Fibroblast of skin of right quadriceps (primary cell): ENCODE measurements around the gene CLNS1A.
A peak's percentile ranks its signal among the peaks of the same experiment; 100 is the strongest.
"Not testable (repeated sequence)": the region's sequence is repeated elsewhere in the genome, so short reads cannot be mapped to it uniquely, and the experiment has no call there.

Experiments
- DNase-seq: peaks from one replicate; pipeline ENCODE4 v3.0.0-alpha.2; 2013

The CLNS1A gene

GRCh38 chr11:77617892-77618291 is 19.7 kb downstream of the CLNS1A start:
- peak; percentile 61 for DNase-seq

DNA sequence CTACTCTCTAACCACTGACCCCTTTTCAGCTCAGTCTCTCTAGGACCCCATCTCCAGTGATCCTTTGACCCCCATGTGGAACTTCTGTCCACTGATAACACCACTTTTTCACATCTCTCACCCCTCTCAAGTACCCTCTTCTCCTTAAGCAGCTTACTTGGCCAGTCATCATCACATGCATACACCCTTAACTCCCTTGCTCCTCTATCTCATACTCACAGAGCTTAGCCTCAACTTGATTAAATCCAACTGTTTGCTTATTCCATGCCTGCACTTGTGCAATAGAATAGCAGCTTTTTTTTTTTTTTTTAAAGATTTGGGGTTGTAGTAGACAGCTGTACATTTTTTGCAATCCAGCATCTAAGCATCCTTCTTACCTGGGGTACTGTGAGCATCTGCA is 25.7 kb downstream of the CLNS1A start:
- no peak for DNase-seq

- DNase-seq: no peak
Observed at GRCh38 chr11:77609234-77609633, 28.4 kb downstream of the CLNS1A start.

DNA sequence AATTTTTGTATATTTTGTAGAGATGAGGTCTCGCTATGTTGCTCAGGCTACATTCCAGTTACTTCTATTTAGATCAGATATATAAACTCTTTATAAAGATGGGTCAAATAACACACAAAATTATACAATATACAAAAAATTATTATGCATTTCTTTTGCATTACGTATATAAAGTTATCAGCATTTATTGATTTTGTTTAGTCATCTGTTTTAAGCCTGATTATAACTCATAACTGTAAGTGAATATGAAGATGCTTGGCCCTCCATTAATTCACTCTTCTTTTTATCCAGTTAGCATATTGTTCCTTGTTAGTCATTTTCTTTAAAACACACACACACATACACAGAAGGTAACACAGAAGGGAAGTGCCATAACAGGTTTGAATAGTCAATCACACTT is 33.3 kb downstream of the CLNS1A start:
- no peak for DNase-seq

DNA sequence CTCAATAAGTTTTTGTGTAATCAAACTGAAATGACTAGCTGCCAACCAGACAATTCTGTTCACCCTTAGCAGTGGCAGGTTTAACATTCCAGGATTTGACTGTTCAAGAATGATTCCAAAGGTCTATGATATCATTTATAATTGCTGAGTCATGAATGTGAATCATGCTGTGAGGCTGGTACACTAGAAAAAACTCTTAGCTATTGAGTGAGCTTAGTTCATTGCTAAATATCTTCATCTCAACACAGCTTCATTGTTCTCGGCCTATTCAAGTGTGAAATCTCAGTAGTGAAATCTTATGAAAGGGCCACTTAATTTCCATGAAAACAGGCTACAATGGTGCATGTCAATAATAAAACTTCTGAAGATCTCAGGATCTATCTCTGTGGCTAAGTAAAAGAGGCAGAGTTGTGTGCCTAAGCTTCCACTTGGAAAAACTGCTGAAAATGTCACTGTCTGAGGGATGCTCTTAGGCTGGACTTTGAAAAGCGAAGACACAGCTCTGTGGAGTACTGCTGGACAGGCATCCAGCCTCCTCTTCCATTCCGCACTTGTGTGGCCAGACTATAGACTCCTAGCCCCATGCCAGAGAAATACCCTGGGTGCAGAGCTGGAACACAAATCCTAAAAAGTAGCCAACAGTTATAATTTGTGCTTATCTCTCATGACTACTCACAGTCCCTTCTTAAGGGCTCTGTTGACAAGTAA is 35.1 kb downstream of the CLNS1A start:
- DNase-seq: peak; percentile 89

GRCh38 chr11:77598195-77598594 is 39.4 kb downstream of the CLNS1A start:
- DNase-seq: no peak

DNA sequence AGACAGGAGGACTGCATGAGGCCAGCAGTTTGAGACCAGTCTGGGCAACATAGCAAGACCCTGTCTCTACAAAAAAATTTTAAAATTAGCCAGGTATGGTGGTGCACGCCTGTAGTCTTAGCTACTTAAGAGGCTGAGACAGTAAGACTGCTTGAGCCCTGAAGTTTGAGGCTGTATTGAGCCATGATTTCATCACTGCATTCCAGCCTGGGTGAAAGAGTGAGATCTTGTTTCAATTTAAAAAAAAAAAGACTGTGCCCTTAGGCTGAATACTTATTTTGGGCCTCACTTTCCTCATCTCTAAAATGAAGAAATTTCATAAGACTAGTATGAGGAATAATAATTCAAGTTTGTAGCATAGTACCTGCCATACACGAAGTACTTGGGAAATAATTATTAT is 41.0 kb downstream of the CLNS1A start:
- DNase-seq: peak; percentile 61

DNA sequence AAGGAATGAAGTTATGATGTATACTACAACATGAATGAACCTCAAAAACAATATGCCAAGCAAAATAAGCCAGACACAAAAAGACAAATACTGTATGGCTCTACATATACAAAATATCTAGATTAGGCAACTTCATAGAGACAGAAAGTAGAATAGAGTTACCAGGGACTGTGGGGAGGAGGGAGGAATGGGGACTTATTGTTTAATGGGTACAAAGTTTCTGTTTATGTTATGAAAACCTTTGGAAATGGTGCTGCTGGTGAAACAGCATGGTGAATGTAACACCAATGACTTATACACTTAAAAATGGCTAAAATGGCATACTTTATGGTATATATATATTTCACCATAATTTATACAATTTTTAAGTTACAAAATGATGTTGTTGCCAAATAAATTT is 43.7 kb downstream of the CLNS1A start:
- no peak for DNase-seq

GRCh38 chr11:77592727-77593126 is 44.9 kb downstream of the CLNS1A start:
- DNase-seq: no peak

DNA sequence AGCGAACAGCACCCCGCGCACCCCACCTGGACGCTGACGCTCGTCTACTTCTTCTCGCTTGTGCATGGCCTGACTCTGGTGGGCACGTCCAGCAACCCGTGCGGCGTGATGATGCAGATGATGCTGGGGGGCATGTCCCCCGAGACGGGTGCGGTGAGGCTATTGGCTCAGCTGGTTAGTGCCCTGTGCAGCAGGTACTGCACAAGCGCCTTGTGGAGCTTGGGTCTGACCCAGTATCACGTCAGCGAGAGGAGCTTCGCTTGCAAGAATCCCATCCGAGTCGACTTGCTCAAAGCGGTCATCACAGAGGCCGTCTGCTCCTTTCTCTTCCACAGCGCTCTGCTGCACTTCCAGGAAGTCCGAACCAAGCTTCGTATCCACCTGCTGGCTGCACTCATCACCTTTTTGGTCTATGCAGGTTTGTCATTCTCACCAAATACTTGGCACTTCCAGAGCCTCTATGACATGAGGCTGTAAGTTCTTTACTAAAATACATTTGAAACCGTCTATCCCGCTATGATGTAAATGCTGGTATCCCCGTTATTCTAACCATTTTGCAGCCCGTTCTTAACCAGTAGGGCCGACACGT is 47.3 kb downstream of the CLNS1A start:
- no peak for DNase-seq

GRCh38 chr11:77589521-77590193 is 47.9 kb downstream of the CLNS1A start, which contains the start of gene AQP11:
AQP11 (plus strand) TSS chr11:77589953; CDS start chr11:77589993, 40 bp downstream.
- DNase-seq: peak; percentile 76

GRCh38 chr11:77589181-77589520 is 48.4 kb downstream of the CLNS1A start:
- DNase-seq: no peak

DNA sequence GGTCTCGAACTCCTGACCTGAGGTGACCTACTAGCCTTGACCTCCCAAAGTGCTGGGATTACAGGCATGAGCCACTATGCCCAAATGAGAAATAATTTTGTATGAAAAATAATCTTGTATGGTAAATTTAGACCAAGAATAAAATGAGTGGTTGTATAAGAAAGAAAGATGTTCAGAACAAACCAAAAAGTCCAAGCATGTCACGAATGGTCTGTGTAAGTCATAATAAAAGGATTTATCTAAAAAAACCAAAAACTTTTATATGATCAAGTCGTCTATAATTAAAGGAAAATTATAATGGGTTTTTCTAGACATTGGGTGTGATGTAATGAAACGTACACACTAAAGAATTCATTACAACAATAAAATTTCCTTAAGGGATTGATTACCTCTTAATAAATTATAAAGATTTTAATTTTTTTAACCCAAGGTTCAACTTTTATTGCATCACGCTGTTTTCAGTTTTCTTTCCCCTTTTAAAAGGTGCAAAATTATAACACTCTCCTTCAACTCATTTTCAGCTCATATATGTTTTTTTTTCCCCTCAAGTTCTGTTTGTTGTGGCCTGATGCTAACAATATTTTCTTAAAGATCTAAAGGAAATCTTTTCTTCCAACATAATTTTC is 56.8 kb downstream of the CLNS1A start:
- peak; percentile 35 for DNase-seq

DNA sequence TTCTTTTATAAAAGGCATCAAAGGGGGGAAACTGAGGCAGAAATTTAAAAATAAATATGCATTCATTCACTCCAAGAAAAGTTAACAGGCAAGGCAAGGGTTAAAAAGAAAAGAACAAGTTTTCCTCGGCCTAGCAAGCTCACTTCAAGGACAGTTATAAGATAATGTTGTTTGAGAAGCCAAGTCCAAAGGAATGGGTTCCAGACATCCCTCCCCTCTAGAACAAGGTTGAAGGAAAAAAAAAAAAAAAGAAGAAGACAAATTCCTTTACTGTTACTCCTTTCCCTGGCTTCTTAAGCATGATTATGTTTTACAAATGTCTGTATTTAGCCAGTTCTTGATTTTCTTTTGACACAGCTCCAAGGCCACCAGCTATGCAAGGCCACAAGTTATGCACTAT is 62.2 kb downstream of the CLNS1A start:
- DNase-seq: not testable (repeated sequence)

DNA sequence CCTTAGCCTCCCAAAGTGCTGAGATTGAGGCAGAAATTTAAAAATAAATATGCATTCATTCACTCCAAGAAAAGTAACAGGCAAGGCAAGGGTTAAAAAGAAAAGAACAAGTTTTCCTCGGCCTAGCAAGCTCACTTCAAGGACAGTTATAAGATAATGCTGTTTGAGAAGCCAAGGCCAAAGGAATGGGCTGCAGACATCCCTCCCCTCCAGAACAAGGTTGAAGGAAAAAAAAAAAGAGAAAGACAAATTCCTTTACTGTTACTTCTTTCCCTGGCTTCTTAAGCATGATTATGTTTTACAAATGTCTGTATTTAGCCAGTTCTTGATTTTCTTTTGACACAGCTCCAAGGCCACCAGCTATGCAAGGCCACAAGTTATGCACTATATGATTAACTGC is 66.7 kb downstream of the CLNS1A start:
- DNase-seq: peak; percentile 48

DNA sequence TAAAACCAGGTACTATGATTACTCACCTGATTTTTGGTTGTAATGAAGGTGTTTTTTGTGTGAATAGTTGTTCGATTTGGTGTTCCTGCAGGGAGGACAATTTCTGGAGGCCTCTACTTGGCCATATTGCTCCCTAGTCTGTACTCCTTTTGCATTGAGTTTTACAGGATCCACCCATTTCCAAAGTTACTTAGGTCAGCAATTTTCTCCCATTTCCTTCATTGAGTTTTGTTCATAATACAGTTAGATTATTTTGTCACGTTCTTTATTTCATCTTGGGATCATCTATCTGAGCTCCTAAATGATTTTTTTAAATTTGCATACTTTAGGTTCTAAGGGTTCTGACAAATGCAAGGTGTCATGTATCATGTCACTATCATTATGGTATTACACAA is 67.9 kb downstream of the CLNS1A start:
- no peak for DNase-seq

GRCh38 chr11:77568916-77569675 is 68.5 kb downstream of the CLNS1A start:
- DNase-seq: no peak

DNA sequence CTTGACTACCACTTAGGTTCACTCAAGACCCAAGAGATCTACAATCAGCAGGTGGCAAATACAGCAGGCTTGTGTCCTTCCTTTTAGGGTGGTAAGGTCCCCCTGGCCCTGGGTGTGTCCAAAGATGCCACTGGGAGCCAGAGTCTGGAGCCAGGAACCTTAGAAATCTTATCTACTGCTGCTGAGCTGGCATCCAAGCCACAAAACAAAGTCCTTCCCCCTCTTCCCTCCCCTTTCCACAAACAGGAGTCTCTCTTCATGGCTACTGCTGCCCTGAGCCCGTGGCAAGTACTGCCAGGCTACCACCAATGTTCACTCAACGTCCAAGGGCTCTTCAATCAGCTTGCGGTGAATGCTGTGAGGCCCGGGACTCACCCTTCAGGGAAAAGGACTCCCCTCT is 69.3 kb downstream of the CLNS1A start:
- no peak for DNase-seq
